GM21619 (cell line): ENCODE results near the gene VPS4A.
"Not testable (repeated sequence)": the region's sequence is repeated elsewhere in the genome, so short reads cannot be mapped to it uniquely, and the experiment has no call there.

ENCODE experiments used
- ATAC-seq: cut with Tn5 transposase; IDR thresholded peaks from one replicate; pipeline ENCODE4 v1.9.1; 2021; ENCODE audit not compliant: unreplicated experiment

Gene VPS4A

GRCh38 chr16:69326172-69326873 is 15.2 kb downstream of the VPS4A start:
- ATAC-seq = no peak

DNA sequence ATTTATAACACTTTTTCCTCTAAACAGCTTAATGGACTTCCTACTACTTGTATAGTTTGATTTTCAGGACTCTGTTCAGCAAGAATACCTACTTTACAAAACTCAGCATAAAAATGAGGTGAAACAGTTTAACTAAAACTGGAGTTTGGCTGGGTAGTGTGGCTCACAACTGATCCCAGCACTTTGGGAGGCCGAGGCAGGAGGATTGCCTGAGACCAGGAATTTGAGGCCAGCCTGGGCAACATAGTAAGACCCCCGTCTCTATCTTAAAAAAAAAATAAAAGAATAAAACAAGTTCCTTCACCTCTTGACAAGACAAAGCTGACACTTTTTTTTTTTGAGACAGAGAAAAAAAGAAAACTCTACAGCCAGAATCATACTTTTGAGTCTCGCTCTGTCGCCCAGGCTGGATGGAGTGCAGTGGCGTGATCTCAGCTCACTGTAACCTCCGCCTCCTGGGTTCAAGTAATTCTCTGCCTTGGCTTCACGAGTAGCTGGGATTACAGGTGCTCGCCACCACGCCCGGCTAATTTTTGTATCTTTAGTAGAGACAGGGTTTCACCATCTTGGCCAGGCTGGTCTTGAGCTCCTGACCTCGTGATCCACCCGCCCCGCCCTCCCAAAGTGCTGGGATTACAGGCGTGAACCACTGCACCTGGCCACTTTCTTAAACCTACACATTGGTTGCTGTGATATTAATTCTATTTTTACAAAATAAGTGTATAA is 16.6 kb downstream of the VPS4A start:
- no peak for ATAC-seq

GRCh38 chr16:69328854-69329316 is 17.7 kb downstream of the VPS4A start:
- no peak for ATAC-seq

GRCh38 chr16:69329369-69330285 is 18.5 kb downstream of the VPS4A start:
- peak; percentile 28 for ATAC-seq

- peak; percentile 96 for ATAC-seq
These were observed 19.3 kb downstream of the VPS4A start, which contains the start of gene PDF for GRCh38 chr16:69330286-69331109. PDF (minus strand) TSS chr16:69330588; CDS start chr16:69330570, 18 bp downstream.

GRCh38 chr16:69334696-69335095 is 23.5 kb downstream of the VPS4A start:
- no peak for ATAC-seq

DNA sequence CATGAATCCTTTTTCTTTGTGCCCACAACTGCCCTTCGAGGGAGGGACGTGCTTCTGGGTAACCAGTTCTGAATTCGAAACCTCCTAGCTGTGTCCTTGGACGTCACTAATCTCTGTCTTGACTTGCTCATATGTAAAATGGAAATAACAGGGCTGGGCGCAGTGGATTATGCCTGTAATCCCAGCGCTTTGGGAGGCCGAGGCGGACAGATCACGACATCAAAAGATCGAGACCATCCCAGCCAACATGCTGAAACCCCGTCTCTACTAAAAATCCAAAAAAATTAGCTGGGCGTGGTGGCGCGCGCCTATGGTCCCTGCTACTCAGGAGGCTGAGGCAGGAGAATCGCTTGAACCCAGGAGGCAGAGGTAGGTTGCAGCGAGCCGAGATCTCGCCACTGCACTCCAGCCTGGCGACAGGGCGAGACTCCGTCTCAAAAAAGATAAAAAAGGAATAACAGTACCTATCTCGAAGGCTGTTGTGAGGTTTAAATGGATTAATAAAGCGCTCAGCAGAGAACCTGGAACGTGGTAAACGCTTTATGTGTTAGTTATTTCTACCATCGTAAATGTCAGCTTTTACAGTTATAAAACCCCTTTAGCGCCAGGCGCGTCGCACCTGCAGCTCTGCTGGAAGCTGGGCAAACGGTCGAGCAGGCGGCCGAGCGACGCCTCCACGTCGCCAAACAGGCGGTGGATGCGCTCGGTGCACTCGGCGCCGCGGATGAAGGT is 27.6 kb downstream of the VPS4A start:
- no peak for ATAC-seq

- peak; percentile 89 for ATAC-seq
These were observed 28.3 kb downstream of the VPS4A start, which contains the start of the genes COG8 and NIP7 for GRCh38 chr16:69339289-69340094. COG8 (minus strand) TSS chr16:69339564; CDS start chr16:69339552, 12 bp downstream. NIP7 (plus strand) TSS chr16:69339772; CDS start chr16:69339830, 58 bp downstream.

DNA sequence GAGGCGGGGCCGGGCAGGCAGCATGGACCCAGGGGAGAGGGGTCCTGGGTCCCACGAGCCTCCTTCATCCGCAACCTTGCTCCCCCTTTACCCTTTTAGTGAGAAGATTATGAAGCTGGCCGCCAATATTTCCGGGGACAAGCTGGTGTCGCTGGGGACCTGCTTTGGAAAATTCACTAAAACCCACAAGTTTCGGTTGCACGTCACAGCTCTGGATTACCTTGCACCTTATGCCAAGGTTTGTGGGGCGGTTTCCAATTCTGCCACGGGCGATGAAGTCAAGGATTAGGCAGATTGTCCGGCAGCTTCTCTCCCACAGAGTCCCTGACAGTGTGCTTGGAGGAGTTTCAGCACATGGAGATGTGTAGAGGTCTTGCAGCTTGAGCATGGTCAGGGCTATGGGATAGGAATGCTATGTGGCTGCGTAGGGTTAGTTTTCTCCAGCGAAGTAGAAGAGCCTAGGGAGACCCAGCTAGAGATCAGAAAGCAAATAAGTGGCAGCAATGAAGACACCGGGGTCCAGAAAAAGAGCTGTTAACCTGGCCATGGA is 29.0 kb downstream of the VPS4A start:
- no peak for ATAC-seq

GRCh38 chr16:69344171-69344570 is 33.0 kb downstream of the VPS4A start:
- ATAC-seq = no peak

- ATAC-seq = no peak
These were observed 34.8 kb downstream of the VPS4A start for GRCh38 chr16:69345923-69346322.

- no peak for ATAC-seq
These were observed 35.5 kb downstream of the VPS4A start for GRCh38 chr16:69346683-69347082.

DNA sequence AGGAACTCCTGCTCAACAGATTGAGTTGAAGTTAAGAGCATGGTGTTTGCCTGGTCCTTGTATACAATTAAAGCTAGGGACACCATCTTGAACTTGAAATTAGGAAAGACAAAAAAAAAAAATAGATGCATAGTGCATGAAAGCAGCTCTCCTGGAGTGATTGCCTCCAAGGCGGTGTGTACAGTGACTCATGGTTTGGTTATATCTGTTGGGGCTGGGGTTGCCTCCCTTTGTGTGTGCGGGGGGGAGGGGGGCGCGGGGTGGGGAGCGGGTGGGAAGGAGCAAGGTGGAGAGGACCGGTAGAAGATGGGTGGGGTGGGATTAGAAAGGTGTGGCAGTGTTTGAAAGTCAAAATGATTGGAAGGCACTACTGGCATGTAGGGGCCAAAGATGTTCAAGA is 37.1 kb downstream of the VPS4A start:
- no peak for ATAC-seq

DNA sequence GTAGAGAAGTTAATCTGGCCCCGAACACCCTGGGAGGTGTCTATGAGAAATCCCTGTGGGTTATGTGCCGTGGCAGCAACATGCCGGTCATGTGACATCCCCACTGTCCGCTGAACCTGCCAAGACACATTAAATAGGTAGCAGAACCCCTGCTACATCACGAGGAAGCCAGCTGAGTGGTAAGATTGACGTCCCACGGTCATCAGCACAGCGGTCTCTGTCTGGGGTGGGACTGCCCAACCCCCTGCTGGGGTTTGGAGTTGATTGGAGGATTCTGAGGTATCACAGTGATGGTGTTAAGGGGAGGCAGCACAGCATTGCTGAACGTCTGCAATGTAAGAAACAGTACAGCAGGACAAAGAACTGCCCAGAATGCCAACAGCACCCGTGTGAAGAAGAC is 38.4 kb downstream of the VPS4A start:
- ATAC-seq = no peak

- no peak for ATAC-seq
These were observed 39.5 kb downstream of the VPS4A start for GRCh38 chr16:69350536-69351133.

GRCh38 chr16:69351309-69352027 is 40.3 kb downstream of the VPS4A start, which contains the start of gene TMED6:
TMED6 (minus strand) TSS chr16:69351786; CDS start chr16:69351753, 33 bp downstream.
- no peak for ATAC-seq

DNA sequence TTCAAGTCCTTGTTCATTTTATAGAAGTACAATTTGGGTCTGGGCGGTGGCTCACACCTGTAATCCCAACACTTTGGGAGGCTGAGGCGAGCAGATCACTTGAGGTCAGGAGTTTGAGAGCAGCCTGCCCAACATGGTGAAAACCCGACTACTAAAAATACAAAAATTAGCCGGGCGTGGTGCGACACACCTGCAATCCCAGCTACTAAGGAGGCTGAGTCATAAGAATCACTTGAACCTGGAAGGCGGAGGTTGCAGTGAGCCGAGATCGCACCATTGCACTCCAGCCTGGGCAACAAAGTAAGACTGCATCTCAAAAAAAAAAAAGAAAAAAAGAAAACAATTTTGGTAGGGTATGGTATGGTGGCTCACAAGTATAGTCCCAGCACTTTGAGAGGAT is 48.9 kb downstream of the VPS4A start:
- ATAC-seq = not testable (repeated sequence)
